Measurements from ENCODE around the gene SEC24B.
"Not testable (repeated sequence)": the region's sequence is repeated elsewhere in the genome, so short reads cannot be mapped to it uniquely, and the experiment has no call there.

SEC24B gene

DNA sequence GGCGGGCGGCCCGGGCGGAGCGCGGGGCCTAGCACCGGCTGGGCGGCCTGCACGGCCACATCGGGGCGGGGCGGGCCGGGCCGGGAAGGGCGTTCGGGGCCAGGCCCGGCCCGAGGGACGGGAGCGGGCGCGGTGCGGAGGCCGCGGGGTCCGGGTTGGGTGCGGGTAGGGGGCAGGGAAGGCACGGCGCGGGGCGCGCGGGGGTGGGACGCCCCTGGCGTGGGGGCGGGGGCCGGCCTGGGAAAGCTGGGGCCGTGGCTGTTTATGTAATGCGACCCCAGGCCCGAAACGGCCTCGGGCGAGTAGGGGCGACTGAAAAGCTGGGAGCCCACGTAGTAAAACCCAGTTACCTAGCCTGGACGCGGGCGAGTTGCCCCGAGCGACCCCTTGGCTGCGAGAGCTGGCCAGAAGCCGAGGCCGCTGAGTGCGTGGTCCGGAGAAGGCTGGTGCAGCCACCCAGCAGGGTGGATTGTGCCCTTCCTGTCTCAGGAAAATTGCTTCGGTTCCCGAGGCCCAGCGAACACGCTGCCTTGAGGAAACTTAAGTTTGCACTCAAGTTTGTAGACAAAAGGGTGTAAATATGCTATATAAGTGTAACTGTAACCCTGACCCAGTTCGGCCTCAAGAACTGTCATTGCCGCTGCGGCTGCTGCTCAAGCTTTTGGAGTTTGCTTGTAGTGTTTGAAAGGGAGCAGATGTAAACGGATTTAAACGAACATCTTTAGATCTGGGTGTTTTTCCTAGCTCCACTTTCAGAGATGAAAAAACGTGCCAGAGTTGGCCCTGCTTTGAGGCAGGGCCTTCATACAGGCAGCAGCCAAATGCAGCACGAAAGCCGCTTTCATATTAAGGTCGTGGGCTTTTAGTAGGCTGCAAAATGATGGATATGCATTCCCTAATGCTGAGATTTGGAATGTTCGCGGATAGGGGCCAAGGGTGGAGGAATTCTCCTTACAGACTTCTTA, 674 bp downstream of the SEC24B start:
- no peak for DNase-seq

DNA sequence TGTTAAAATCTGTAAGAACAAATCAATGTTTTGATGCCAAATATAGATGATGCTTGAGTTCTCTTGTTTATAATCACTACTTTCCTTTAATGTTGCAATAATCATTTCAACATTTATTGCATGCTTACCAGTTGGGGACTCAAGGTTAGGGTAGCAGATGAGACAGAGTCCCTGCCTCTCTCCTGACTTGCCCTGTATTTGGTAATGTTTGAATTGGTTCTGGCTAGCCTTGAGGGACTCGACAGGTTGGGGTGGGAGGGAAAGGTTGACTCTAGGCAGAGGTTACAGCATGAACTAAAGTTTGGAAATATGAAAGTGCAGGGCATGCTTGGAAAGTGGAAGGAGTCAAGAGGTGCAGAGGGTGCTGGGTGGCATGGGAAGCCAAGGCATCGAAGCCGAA, 2.0 kb downstream of the SEC24B start:
- DNase-seq: no peak

- DNase-seq: no peak
Observed at GRCh38 chr4:109436504-109436903, 2.9 kb downstream of the SEC24B start.

- DNase-seq: no peak
Observed at GRCh38 chr4:109440948-109441347, 7.3 kb downstream of the SEC24B start.

GRCh38 chr4:109441862-109442458, 8.3 kb downstream of the SEC24B start:
- DNase-seq: no peak

GRCh38 chr4:109444182-109444844, 10.7 kb downstream of the SEC24B start:
- DNase-seq: no peak

- DNase-seq: no peak
Observed at GRCh38 chr4:109447278-109447677, 13.7 kb downstream of the SEC24B start.

DNA sequence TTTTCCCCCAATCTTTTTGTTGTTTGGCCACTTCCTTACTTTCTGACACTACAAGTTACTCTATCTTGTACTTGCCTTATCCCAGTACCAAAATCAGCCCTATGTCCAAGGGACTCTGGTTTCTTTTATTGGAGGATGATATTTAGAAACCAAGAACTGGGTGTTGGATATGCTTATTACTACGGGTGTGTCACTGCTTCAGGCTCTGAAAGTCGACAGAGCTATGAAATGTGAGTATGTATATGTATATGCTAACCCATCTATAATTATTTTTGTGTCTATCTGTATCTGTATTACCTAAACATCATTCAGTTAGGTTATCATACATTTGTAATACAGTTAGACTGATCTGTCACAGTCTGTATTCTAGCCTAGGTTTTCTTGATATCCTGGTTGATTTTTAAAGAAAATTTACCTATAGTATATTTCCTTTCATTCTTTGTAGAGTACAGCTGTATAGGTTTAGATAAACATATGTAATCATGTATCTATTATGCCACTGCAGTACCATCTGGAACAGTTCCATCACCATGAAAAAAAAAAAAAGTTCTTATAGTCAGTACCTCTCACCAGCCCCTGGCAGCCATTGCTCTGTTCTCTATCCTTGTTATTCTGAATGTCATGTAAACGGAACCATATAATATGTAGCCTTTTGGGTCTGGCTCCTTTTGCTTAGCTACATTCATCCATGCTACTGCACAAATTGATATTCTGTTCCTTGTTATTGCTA, 18.1 kb downstream of the SEC24B start:
- DNase-seq: no peak

GRCh38 chr4:109453110-109453509, 19.5 kb downstream of the SEC24B start:
- not testable (repeated sequence) for DNase-seq

GRCh38 chr4:109462297-109462696, 28.7 kb downstream of the SEC24B start:
- no peak for DNase-seq

DNA sequence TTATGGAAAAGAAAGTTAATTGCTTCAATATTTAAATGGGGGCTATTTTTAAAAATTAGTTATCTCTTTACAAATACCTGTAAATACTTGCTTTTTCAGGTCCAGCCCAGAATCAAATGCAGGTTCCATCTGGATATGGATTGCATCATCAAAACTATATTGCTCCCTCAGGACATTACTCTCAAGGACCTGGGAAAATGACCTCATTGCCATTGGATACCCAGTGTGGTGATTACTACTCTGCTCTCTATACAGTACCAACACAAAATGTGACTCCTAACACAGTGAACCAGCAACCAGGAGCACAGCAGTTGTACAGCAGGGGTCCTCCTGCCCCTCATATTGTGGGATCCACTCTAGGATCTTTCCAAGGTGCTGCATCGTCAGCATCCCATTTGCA, 29.2 kb downstream of the SEC24B start:
- DNase-seq: no peak

- no peak for DNase-seq
Observed at GRCh38 chr4:109465069-109465468, 31.5 kb downstream of the SEC24B start.

DNA sequence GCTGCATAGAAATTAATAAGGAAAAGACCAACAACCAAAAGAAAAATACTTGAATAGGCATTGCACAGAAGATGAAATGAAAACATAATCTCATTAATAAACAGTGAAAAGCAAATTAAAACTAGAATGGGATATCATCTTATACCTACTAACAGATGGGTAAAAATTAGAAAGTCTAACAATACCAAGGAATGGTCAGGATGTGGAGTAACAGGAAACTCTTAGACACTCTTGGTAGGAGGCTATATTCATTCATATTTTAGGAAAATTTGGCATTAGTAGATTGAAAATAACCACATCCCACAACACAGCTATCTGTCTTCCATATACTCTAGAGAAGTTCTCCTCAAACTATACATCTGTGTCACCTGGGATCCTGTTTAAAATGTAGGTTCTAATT, 36.3 kb downstream of the SEC24B start:
- DNase-seq: no peak

DNA sequence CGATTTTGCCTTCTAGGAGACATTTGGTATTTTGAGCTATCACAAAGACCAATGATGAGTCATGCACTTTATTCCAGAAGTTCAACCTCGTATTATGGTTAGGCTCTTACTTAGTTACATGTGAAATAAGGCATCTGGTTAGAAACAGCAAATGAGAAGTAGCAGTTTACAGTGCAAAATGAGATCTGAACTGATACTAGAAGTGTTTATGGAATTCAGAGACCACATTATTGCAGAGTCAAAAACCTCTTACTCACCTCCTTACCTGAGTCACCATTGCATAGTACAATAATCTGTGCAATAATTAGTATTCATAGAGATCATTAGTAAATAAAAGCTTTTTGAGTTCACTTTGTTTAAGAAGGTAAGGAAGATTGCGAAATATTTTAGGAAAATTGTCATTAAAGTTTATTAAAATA, 38.7 kb downstream of the SEC24B start:
- DNase-seq: no peak

- DNase-seq: no peak
Observed at GRCh38 chr4:109473824-109474223, 40.2 kb downstream of the SEC24B start.

- DNase-seq: no peak
Observed at GRCh38 chr4:109486007-109486406, 52.4 kb downstream of the SEC24B start.

DNA sequence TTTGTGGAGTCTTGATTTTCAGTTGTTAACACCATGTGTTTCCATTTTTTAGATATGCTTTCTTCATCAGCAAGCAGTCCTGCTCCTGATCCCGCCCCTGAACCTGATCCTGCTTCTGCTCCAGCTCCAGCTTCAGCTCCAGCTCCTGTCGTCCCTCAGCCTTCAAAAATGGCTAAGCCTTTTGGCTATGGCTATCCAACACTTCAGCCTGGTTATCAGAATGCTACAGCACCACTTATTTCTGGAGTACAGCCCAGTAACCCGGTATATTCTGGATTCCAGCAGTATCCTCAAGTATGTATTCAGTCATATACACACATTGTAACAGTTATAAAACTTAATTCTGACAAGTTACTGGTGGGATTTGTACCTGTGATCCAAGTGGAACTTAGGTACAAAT, 60.9 kb downstream of the SEC24B start:
- DNase-seq: no peak

GRCh38 chr4:109495514-109495913, 61.9 kb downstream of the SEC24B start:
- no peak for DNase-seq

GRCh38 chr4:109496875-109497274, 63.3 kb downstream of the SEC24B start:
- no peak for DNase-seq

GRCh38 chr4:109497511-109497910, 63.9 kb downstream of the SEC24B start:
- no peak for DNase-seq

GRCh38 chr4:109499513-109499912, 65.9 kb downstream of the SEC24B start:
- DNase-seq: no peak

DNA sequence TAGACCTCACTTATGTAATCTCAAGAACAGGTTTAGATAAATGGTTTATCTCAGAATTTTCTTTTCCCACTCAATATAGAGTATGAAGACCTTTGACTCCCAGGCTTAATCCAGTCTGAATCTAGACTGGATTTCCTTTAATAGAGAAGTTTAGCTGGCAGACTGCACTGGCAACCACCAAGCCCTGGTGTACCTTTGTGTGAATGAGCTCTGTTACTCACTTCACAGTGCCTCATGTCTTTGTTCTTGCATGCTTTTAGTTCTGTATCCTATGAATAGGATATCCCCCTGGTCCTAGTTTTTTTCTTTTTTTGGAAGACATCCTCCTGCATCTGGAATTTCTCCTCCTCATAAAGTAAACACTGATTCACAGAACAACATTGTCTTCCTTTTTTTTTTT, 73.3 kb downstream of the SEC24B start:
- no peak for DNase-seq

GRCh38 chr4:109510687-109511086, 77.1 kb downstream of the SEC24B start:
- DNase-seq: no peak
